ENCODE measurements around the gene YPEL1. TPM values are rescaled to one million over a fixed set of nuclear protein-coding genes. Genes with fewer than 3 reads are reported as not detected.

The YPEL1 gene
- total RNA-seq, 1 experiment from 2014 or later = 1.2 TPM

- Mint-ChIP-seq H3K36me3 (ENCODE audit: insufficient read depth, unreplicated experiment) (peaks cover 31% of the 10 kb centered on the region), H3K27ac (ENCODE audit: unreplicated experiment) (no peak overlapping the region), H3K9me3 (ENCODE audit: unreplicated experiment) (no peaks in the 10 kb centered on the region), H3K4me1 (ENCODE audit: low read depth, unreplicated experiment) (no peaks in the 10 kb centered on the region), H3K27me3 (ENCODE audit: insufficient read depth, unreplicated experiment) (no peaks in the 10 kb centered on the region), H3K4me3 (ENCODE audit: unreplicated experiment) (no peak overlapping the region)
- TF ChIP-seq CTCF (IDR thresholded peaks at IDR 0.05; ENCODE audit: insufficient read depth in 1 of 2, low read depth in 1 of 2, low read length in 1 of 2, severe bottlenecking in 1 of 2, unreplicated experiment in 1 of 2) = no peak
- CTCF ChIA-PET = interaction anchor here (2.3 kb wide), 1 partner anchor 159 kb away, joined by 6 read pairs; no protein-coding TSS in a partner anchor
- DNase-seq = no peak
- Histone ChIP-seq H3K27me3 (replicated peaks; ENCODE audit: control insufficient read depth, insufficient read depth, low read length) (no peaks in the 10 kb centered on the region), H3K4me1 (no peaks in the 10 kb centered on the region), H3K9me3 (no peaks in the 10 kb centered on the region), H3K4me3 (ENCODE audit: low read depth, low read length) (no peak overlapping the region), H3K36me3 (ENCODE audit: control insufficient read depth, insufficient read depth, low read length) (peaks cover 2% of the 10 kb centered on the region)
- POLR2A ChIA-PET = no interaction called here
- intact Hi-C loops (cut with micrococcal nuclease; ENCODE audit: unreplicated experiment) = no loop called here
- BruUV-seq (replicated peaks) = no TSS peak
Observed at GRCh38 chr22:21779444-21779843, 43.9 kb upstream of the YPEL1 start.

DNA sequence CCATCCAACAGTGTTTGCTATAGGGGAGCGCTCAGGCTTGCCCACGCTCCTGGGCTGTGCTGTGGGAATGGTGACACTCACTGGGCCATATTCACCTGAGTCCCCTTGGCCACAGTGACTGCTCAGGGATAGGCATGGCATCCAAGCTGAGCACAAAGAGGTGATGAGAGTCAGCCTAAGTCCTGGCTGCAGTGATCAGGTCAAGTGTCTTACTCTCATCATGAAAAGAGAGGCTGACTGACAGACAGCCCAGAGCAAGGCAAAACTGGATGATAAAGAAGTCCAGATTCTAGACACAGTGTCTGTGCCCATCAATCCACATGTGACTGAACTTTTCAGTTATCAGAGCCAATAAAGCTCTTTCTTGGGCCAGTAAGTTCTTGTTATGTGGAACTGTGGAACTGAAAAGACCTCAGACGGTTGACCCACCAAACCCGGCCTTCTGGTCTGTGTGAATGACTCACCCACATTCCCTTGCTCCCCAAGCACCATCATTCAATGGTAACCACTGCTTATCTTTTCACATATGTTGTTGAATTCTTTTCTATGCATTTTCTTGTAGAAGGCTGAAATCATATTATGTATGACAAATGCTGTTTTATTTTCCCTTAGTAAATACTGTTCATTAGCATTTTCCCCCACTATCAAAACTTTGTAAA, 43.2 kb upstream of the YPEL1 start:
- H3K4me1 ChIP-seq = no peaks in the 10 kb centered on the region
- no peak overlapping the region for H3K4me3 ChIP-seq (ENCODE audit: low read depth, low read length)
- Mint-ChIP-seq H3K36me3 (ENCODE audit: insufficient read depth, unreplicated experiment) (peaks cover 25% of the 10 kb centered on the region), H3K4me1 (ENCODE audit: low read depth, unreplicated experiment) (no peaks in the 10 kb centered on the region), H3K27ac (ENCODE audit: unreplicated experiment) (no peak overlapping the region), H3K4me3 (ENCODE audit: unreplicated experiment) (no peak overlapping the region), H3K27me3 (ENCODE audit: insufficient read depth, unreplicated experiment) (no peaks in the 10 kb centered on the region), H3K9me3 (ENCODE audit: unreplicated experiment) (no peaks in the 10 kb centered on the region)
- no peak for TF ChIP-seq CTCF (IDR thresholded peaks at IDR 0.05; ENCODE audit: insufficient read depth in 1 of 2, low read depth in 1 of 2, low read length in 1 of 2, severe bottlenecking in 1 of 2, unreplicated experiment in 1 of 2)
- intact Hi-C loops (cut with micrococcal nuclease; ENCODE audit: unreplicated experiment) = no loop called here
- no peaks in the 10 kb centered on the region for H3K9me3 ChIP-seq
- no peaks in the 10 kb centered on the region for H3K27me3 ChIP-seq (replicated peaks; ENCODE audit: control insufficient read depth, insufficient read depth, low read length)
- DNase-seq = no peak
- ChIA-PET POLR2A (no interaction called here), CTCF (no interaction called here)
- H3K36me3 ChIP-seq (ENCODE audit: control insufficient read depth, insufficient read depth, low read length) = peaks cover 2% of the 10 kb centered on the region
- BruUV-seq (replicated peaks) = no TSS peak

GRCh38 chr22:21771631-21771976, 36.0 kb upstream of the YPEL1 start:
- no TSS peak for BruUV-seq (replicated peaks)
- Histone ChIP-seq H3K9me3 (no peaks in the 10 kb centered on the region), H3K4me1 (no peaks in the 10 kb centered on the region), H3K27me3 (replicated peaks; ENCODE audit: control insufficient read depth, insufficient read depth, low read length) (no peaks in the 10 kb centered on the region), H3K4me3 (ENCODE audit: low read depth, low read length) (no peak overlapping the region), H3K36me3 (ENCODE audit: control insufficient read depth, insufficient read depth, low read length) (peaks cover 7% of the 10 kb centered on the region)
- TF ChIP-seq CTCF (IDR thresholded peaks at IDR 0.05; ENCODE audit: insufficient read depth in 1 of 2, low read depth in 1 of 2, low read length in 1 of 2, severe bottlenecking in 1 of 2, unreplicated experiment in 1 of 2) = no peak
- Mint-ChIP-seq H3K27ac (ENCODE audit: unreplicated experiment) (no peak overlapping the region), H3K9me3 (ENCODE audit: unreplicated experiment) (no peaks in the 10 kb centered on the region), H3K4me3 (ENCODE audit: unreplicated experiment) (no peak overlapping the region), H3K4me1 (ENCODE audit: low read depth, unreplicated experiment) (no peaks in the 10 kb centered on the region), H3K36me3 (ENCODE audit: insufficient read depth, unreplicated experiment) (peaks cover 77% of the 10 kb centered on the region), H3K27me3 (ENCODE audit: insufficient read depth, unreplicated experiment) (no peaks in the 10 kb centered on the region)
- CTCF ChIA-PET = no interaction called here
- intact Hi-C loops (cut with micrococcal nuclease; ENCODE audit: unreplicated experiment) = no loop called here
- POLR2A ChIA-PET = no interaction called here
- no peak for DNase-seq

Measured in Caco-2 (cell line).